IPS-15b (cell line): Measurements from ENCODE around the gene NRG3.

ENCODE experiments used
- H3K27me3 ChIP-seq: one replicate; pipeline ENCODE4 v1.6.1; 2013; ENCODE audit warnings: low read length; ENCODE audit not compliant: control insufficient read depth, insufficient read depth
- H3K36me3 ChIP-seq: one replicate; pipeline ENCODE4 v1.6.1; 2013; ENCODE audit warnings: low read length; ENCODE audit not compliant: control insufficient read depth, insufficient read depth
- H3K4me1 ChIP-seq: one replicate; pipeline ENCODE4 v1.6.1; 2013; ENCODE audit warnings: mild to moderate bottlenecking, low read length; ENCODE audit not compliant: control insufficient read depth, insufficient read depth
- H3K4me3 ChIP-seq: one replicate; pipeline ENCODE4 v1.5.1; 2013; ENCODE audit warnings: low read depth, low read length
- H3K9ac ChIP-seq: one replicate; pipeline ENCODE4 v1.6.1; 2013; ENCODE audit warnings: low read depth, mild to moderate bottlenecking, low read length
- H3K9me3 ChIP-seq: one replicate; pipeline ENCODE4 v1.6.1; 2013; ENCODE audit warnings: mild to moderate bottlenecking, low read length; ENCODE audit not compliant: control insufficient read depth, insufficient read depth

Gene NRG3

GRCh38 chr10:82128527-82128926, 253.5 kb downstream of the NRG3 start:
- Histone ChIP-seq H3K4me1 (no peaks in the 10 kb centered on the region), H3K9me3 (no peaks in the 10 kb centered on the region), H3K27me3 (no peaks in the 10 kb centered on the region), H3K4me3 (no peak overlapping the region), H3K36me3 (no peaks in the 10 kb centered on the region), H3K9ac (no peak overlapping the region)

- Histone ChIP-seq H3K27me3 (no peaks in the 10 kb centered on the region), H3K9ac (no peak overlapping the region), H3K9me3 (no peaks in the 10 kb centered on the region), H3K4me1 (no peaks in the 10 kb centered on the region), H3K4me3 (no peak overlapping the region), H3K36me3 (no peaks in the 10 kb centered on the region)
Observed at GRCh38 chr10:82136103-82136502, 261.1 kb downstream of the NRG3 start.

- H3K4me3 ChIP-seq: no peak overlapping the region
- H3K4me1 ChIP-seq: no peaks in the 10 kb centered on the region
- H3K36me3 ChIP-seq: no peaks in the 10 kb centered on the region
- no peaks in the 10 kb centered on the region for H3K9me3 ChIP-seq
- no peaks in the 10 kb centered on the region for H3K27me3 ChIP-seq
- H3K9ac ChIP-seq: no peak overlapping the region
Observed at GRCh38 chr10:82144153-82144552, 269.2 kb downstream of the NRG3 start.

GRCh38 chr10:82148764-82149163, 273.8 kb downstream of the NRG3 start:
- H3K4me3 ChIP-seq: no peak overlapping the region
- no peaks in the 10 kb centered on the region for H3K27me3 ChIP-seq
- H3K4me1 ChIP-seq: peaks cover 8% of the 10 kb centered on the region
- H3K9me3 ChIP-seq: no peaks in the 10 kb centered on the region
- no peaks in the 10 kb centered on the region for H3K36me3 ChIP-seq
- no peak overlapping the region for H3K9ac ChIP-seq

GRCh38 chr10:82149674-82150073, 274.7 kb downstream of the NRG3 start:
- Histone ChIP-seq H3K27me3 (no peaks in the 10 kb centered on the region), H3K4me3 (no peak overlapping the region), H3K9me3 (no peaks in the 10 kb centered on the region), H3K36me3 (no peaks in the 10 kb centered on the region), H3K9ac (no peak overlapping the region), H3K4me1 (peaks cover 8% of the 10 kb centered on the region)

- no peak overlapping the region for H3K9ac ChIP-seq
- no peaks in the 10 kb centered on the region for H3K36me3 ChIP-seq
- H3K27me3 ChIP-seq: no peaks in the 10 kb centered on the region
- no peak overlapping the region for H3K4me3 ChIP-seq
- peaks cover 8% of the 10 kb centered on the region for H3K4me1 ChIP-seq
- H3K9me3 ChIP-seq: no peaks in the 10 kb centered on the region
Observed at GRCh38 chr10:82150123-82150900, 275.3 kb downstream of the NRG3 start.

- no peaks in the 10 kb centered on the region for H3K4me1 ChIP-seq
- no peaks in the 10 kb centered on the region for H3K36me3 ChIP-seq
- H3K27me3 ChIP-seq: no peaks in the 10 kb centered on the region
- no peaks in the 10 kb centered on the region for H3K9me3 ChIP-seq
- H3K4me3 ChIP-seq: no peak overlapping the region
- no peak overlapping the region for H3K9ac ChIP-seq
Observed at GRCh38 chr10:82160307-82160706, 285.3 kb downstream of the NRG3 start.

- H3K4me1 ChIP-seq: no peaks in the 10 kb centered on the region
- H3K4me3 ChIP-seq: no peak overlapping the region
- no peaks in the 10 kb centered on the region for H3K36me3 ChIP-seq
- no peaks in the 10 kb centered on the region for H3K9me3 ChIP-seq
- no peaks in the 10 kb centered on the region for H3K27me3 ChIP-seq
- H3K9ac ChIP-seq: no peak overlapping the region
Observed at GRCh38 chr10:82161264-82161663, 286.3 kb downstream of the NRG3 start.

- Histone ChIP-seq H3K9ac (no peak overlapping the region), H3K4me3 (no peak overlapping the region), H3K36me3 (no peaks in the 10 kb centered on the region), H3K4me1 (no peaks in the 10 kb centered on the region), H3K9me3 (no peaks in the 10 kb centered on the region), H3K27me3 (no peaks in the 10 kb centered on the region)
Observed at GRCh38 chr10:82162549-82163195, 287.7 kb downstream of the NRG3 start.

GRCh38 chr10:82171899-82172298, 296.9 kb downstream of the NRG3 start:
- Histone ChIP-seq H3K9me3 (no peaks in the 10 kb centered on the region), H3K4me1 (no peaks in the 10 kb centered on the region), H3K36me3 (no peaks in the 10 kb centered on the region), H3K27me3 (no peaks in the 10 kb centered on the region), H3K4me3 (no peak overlapping the region), H3K9ac (no peak overlapping the region)

- no peak overlapping the region for H3K9ac ChIP-seq
- H3K27me3 ChIP-seq: no peaks in the 10 kb centered on the region
- H3K4me3 ChIP-seq: no peak overlapping the region
- H3K9me3 ChIP-seq: no peaks in the 10 kb centered on the region
- no peaks in the 10 kb centered on the region for H3K36me3 ChIP-seq
- no peaks in the 10 kb centered on the region for H3K4me1 ChIP-seq
Observed at GRCh38 chr10:82176587-82176986, 301.6 kb downstream of the NRG3 start.
